H54 (cell line): ENCODE results near the gene UBE2S.
"Not testable (repeated sequence)": the region's sequence is repeated elsewhere in the genome, so short reads cannot be mapped to it uniquely, and the experiment has no call there.

ENCODE experiments used
- DNase-seq: peaks from one replicate; pipeline ENCODE4 v3.0.0; 2011; ENCODE audit warnings: low spot score, mixed read lengths; ENCODE audit not compliant: insufficient read length
- FAIRE-seq: peaks from 3 replicates; lab custom pipeline; 2011; peaks lifted over from hg19 to GRCh38; lab: Jason Lieb, UNC
- POLR2A ChIP-seq: IDR thresholded peaks from 2 replicates; pipeline ENCODE4 v1.6.1; 2011; ENCODE audit warnings: low read depth, mild to moderate bottlenecking, low read length

UBE2S gene

DNA sequence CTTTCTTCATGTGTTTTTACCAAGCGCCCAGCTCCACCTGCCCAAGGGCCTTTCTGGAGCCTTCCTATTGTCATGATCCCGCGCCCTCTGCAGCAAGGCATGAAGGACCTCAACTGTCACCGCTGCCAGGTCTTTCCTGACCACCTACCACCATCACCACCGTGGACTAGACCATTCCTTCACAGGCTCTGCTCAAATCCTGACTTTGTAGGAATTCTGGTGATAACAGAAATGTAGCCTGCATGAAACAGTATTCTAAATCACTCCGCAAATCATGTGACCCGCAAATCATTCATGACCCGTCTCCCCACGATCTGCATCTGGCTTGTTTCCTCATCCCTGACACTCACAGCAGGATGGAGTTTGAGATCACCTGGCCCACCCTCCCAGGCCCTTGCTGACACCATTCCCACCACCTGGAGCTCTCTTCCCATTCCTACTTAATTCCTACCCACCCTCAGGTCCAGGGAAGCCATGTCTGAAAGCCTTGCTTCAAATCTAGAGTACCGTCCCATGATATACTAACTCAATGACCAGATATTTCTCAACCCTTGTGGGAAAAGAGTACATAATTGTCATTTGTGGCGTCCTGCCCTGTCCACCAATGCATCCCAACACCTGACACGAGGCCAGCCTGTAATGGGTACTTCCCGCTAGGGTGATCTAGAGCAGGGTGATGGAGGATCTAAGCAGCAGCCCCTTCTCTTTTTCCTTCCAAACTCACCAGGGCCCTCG lies 1.3 kb downstream of the UBE2S start:
- TF ChIP-seq POLR2A, result no peak
- no peak for DNase-seq
- FAIRE-seq, result no peak

- no peak for TF ChIP-seq POLR2A
- FAIRE-seq (no peak), DNase-seq (no peak)
Observed at GRCh38 chr19:55405638-55406037, 1.9 kb downstream of the UBE2S start.

- no peak for DNase-seq
- no peak for FAIRE-seq
- no peak for TF ChIP-seq POLR2A
Observed at GRCh38 chr19:55402509-55402908, 5.1 kb downstream of the UBE2S start.

DNA sequence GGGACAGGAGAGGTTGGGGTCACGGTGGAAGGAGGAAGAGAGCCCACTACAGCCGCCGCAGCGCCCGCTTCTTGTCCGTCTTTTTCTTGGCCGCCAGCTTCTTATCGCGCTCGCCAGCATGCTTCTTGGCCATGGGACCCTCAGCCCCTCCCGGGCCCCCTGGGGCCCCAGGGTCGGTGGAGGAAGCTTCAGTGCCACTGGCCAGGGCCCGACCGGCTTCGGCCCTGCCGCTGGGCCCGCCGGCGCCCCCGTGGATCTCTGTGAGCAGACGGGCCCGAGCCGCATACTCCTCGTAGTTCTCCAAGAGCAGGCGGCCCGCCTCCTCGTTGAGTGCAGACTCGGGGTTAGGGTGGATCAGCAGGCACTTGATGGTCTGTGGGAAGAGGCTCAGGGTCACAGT lies 6.2 kb downstream of the UBE2S start:
- FAIRE-seq, DNase-seq: not testable (repeated sequence)

DNA sequence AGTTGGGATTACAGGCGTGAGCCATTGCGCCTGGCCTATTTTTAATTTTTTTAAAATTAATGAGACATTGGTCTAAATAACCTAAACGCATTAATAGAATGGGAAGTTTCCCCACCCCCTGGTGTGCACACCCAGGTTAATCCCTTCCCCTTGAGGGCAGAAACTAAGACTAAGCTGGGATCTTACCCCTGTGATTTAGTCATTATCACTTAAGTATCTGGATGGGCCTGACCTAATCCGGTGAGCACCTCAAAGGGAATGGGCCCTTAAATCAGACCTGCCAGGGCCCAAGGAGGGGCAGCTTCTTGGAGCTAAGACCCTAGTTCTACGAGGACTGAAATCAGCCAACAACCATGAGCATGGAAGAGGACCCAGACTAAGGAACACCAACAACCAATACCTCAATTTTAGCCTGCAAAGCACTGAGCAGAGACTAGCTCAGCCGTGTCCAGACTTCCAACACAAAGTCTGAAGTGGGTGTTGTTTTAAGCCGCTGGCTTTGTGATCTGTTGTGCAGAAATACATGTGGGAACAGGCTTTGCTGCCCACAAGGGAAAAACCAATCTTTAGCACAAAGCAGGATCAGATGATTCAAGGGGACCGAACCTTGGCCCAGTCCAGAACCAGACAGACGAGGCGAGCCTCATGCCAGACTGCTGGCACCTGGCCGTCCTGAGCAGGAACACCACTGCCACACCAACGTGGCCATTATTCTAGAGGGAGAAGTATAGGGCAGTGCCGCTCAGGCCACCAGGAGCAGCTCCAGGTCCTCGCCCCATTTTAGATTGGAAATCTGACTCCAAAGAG lies 7.1 kb downstream of the UBE2S start:
- no peak for FAIRE-seq
- DNase-seq, result no peak
- no peak for TF ChIP-seq POLR2A

- FAIRE-seq, result no peak
- TF ChIP-seq POLR2A, result no peak
- DNase-seq, result no peak
Observed at GRCh38 chr19:55398200-55398925, 9.2 kb downstream of the UBE2S start.

DNA sequence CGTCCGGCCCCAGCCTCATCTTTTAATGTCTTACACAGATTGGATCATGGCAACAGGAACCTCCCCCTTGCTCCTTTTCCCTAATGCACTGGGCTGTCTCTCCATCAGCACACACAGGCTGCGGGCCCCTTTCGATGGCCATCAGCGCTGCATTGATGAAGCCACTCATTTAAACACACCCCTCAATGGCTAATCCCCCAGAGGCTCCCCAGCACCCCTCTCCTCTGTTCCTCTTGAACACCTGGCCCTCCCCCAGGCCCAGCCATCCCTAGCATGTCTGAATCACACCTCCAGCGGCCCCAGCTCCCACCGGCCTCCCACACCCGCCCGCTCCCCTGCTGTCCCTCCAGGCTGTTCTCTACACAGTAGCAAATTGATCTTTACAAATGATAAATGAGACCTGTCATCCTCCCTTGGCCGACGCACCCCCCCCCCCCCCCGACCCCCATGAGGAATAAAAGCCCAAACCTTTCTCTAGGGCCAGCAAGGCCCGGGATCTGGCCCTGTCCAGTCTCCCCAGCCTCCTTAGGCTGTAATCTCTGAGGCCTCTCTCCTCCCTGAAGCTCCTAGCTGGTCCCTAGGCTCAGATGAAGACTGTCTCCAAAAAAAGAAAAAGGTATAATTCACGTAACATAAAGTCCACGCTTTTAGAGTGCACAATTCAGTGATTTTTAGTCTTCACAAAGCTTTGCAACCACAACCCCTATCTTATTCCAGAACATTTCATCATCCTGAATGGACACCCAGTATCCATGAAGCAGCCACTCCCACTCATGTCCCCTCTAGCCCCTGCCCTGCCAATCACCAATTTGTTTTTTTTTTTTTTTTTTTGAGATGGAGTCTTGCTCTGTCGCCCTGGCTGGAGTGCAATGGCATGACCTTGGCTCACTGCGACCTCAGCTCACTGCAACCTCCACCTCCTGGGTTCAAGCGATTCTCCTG lies 14.5 kb downstream of the UBE2S start:
- no peak for DNase-seq
- no peak for FAIRE-seq
- no peak for TF ChIP-seq POLR2A

DNA sequence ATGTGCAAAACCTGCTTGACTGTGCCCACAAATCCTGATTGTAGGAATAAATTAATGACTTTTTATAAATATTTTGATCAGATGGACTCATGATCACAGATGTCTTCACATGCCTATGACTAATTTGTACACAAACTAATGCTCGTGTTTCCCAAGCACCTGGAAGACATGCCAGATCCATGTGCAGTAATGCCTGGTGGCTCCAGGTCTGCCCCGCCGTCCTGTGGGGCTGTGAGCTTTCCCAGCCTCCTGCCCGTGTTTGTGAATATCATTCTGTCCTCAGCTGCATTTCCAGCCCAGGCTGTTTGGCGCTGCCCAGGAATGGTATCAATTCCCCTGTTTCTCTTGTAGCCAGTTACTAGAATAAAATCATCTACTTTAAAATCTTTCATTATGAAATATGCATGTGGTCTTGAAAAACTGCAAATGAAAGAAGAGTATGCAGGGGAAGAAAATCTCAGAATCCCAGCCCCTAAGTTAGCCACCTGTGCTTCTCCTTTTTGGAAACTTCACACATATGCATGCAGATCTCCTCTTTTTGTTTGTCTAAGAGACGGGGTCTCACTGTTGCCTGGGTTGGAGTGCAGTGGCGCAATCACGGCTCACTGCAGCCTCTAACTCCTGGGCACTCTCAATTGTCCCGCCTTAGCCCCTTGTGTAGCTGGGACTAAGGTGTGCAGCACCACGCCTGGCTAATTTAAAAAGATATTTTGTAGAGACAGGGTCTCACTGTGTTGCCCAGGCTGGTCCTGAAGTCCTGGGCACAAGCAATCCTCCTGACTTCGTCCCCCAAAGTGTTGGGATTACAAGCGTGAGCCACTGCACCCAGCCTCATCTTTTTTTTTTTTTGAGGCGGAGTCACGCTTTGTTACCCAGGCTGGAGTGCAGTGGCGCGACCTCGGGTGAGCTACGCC lies 15.6 kb downstream of the UBE2S start:
- no peak for TF ChIP-seq POLR2A
- DNase-seq (no peak), FAIRE-seq (no peak)

DNA sequence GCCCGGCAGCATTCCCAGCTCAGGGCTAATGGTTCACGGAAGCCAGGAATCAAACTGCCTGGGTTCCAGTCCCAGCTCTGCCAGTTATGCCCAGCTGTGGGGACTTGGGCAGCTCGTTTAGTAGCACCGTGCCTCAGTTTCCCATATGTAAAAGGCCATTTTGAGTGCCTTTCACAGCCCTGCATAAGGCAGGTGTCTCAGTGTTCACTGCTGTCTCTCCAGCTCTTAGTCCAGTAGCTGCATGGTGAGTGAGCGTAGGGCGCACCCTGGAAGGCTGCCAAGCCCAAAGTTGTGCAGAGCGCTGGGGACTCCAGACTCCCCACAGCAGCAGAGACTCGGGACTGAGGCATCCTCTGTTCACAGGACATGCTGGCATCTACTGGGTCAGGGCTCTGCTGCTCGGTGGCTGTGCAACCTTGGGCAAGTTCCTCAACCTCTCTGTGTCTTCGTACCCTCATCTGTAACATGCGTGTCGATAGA lies 16.4 kb downstream of the UBE2S start:
- FAIRE-seq (no peak), DNase-seq (no peak)
- TF ChIP-seq POLR2A, result peak; percentile 50; the same call in 1 of the 2 replicates

- peak; percentile 64 for TF ChIP-seq POLR2A
- no peak for FAIRE-seq
- DNase-seq, result no peak
Observed at GRCh38 chr19:55390461-55390880, 17.1 kb downstream of the UBE2S start.

DNA sequence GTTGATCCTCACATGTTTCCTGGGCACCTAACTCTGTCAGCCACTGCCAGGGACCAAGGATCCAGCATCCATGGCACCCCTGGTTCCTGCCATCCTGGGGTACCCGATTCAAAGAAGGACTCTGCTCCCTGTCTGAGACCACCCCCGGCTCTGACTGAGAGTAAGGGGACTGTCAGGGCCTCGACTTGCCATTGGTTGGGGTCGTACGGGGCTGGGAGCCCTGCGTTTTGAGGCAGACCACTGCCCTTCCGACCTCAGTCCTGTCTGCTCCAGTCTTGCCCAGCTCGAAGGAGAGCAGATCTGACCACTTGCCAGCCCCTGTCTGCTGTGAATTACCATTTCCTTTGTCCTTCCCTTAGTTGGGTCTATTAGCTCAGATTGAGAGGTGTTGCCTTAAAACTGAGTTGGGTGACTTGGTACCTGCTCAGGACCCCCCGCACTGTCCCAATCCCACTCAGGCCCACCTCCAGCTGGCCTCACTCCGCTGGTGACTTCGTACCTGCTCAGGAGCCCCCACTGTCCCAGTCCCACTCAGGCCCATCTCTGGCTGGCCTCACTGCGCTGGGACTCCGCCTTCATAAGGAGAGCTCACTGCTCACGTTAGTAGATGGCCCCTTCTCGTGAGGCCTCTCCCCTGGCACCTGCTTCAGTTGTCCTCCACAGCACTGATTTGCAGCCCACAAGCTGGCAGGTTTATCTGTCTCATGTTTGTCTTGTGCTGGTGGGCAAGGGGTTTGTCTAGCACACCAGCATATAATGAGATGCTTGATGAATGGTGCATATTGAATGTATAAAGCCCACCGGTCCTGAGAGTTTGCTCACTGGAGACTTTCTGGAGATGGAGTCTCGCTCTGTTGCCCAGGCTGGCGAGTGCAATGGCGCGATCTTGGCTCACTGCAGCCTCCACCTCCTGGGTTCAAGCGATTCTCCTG lies 17.9 kb downstream of the UBE2S start:
- TF ChIP-seq POLR2A, result peak; percentile 33; the same call in 1 of the 2 replicates
- DNase-seq (no peak), FAIRE-seq (no peak)
